ENCODE data around the gene MFRP.

The MFRP gene

DNA sequence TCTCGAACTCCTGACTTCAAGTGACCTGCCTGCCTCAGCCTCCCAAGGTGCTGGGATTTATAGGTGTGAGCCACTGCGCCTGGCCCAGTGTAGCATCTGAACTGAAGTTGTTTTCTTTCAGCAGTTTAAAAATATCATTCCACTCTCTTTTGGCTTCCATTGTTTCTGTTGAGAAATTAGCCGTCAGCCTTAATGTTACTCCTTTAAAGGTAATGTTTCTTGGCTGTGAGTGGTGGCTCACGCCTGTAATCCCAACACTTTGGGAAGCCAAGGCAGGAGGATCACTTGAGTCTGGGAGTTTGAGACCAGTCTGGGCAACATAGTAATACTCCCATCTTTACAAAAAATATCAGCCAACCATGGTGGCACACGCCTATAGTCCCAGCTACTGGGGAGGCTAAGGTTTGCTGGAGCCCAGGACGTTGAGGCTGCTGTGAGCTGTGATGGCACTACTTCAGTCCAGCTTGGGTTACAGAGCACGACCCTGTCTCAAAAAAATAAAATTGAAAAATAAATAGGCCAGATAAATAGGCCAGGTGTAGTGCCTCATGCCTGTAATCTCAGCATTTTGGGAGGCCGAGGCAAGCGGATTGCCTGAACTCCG lies 55.5 kb downstream of the MFRP start:
- no peak for DNase-seq (ENCODE audit: low read depth, low spot score)
- TF ChIP-seq POLR2AphosphoS5 (IDR thresholded peaks at IDR 0.05; ENCODE audit: borderline replicate concordance, low read depth, low read length), result no peak
- TF ChIP-seq EZH2 (IDR thresholded peaks at IDR 0.05), result no peak
- no peak for TF ChIP-seq FOXP2 (optimal IDR thresholded peaks at IDR 0.05; ENCODE audit: control extremely low read depth, extremely low read length, insufficient read depth)
- Histone ChIP-seq H3K4me3 (no peak overlapping the region), H3K9me3 (ENCODE audit: low read depth, low read length) (0 out of 2 replicates have a peak, but pooled peaks cover 4% of the 10 kb centered on the region), H3K9ac (ENCODE audit: insufficient read length) (no peak overlapping the region), H3K27ac (no peak overlapping the region), H3K36me3 (ENCODE audit: insufficient read depth, low read length) (peaks cover 33% of the 10 kb centered on the region)

Measured in SK-N-MC (cell line).